Stimulated activated naive CD8-positive, alpha-beta T cell treated with anti-CD3 and anti-CD28 coated beads, Interleukin-15, amount 100 ng/mL, for 72 hours (primary cell): Measurements from ENCODE around the gene ANKRD29.

Source experiments
- ATAC-seq: fragments of 150-1000 bp; cut with Tn5 transposase; 2 replicates; pipeline ENCODE4 v1.10.0; 2021; ENCODE audit warnings: mild to moderate bottlenecking, moderate library complexity
- DNase-seq, 2 donors: peaks; one replicate each; pipeline ENCODE4 v3.0.0; 2021 to 2022
- H3K27ac Mint-ChIP-seq, 2 donors: one replicate each; pipeline ENCODE4 v1.8.0; 2022; ENCODE audit warnings: mild to moderate bottlenecking in 2 of 2, mixed read lengths in 2 of 2, moderate library complexity in 2 of 2
- H3K27me3 Mint-ChIP-seq: one replicate; pipeline ENCODE4 v1.8.0; 2022; ENCODE audit warnings: mixed read lengths
- H3K4me1 Mint-ChIP-seq: one replicate; pipeline ENCODE4 v1.8.0; 2022; ENCODE audit warnings: mild to moderate bottlenecking, mixed read lengths
- H3K4me3 Mint-ChIP-seq, 2 donors: one replicate each; pipeline ENCODE4 v1.8.0; 2022; ENCODE audit warnings: mild to moderate bottlenecking in 2 of 2, mixed read lengths in 2 of 2, moderate library complexity in 1 of 2
- H3K9me3 Mint-ChIP-seq, 2 donors: one replicate each; pipeline ENCODE4 v1.8.0; 2022; ENCODE audit warnings: mixed read lengths in 2 of 2

Gene ANKRD29

DNA sequence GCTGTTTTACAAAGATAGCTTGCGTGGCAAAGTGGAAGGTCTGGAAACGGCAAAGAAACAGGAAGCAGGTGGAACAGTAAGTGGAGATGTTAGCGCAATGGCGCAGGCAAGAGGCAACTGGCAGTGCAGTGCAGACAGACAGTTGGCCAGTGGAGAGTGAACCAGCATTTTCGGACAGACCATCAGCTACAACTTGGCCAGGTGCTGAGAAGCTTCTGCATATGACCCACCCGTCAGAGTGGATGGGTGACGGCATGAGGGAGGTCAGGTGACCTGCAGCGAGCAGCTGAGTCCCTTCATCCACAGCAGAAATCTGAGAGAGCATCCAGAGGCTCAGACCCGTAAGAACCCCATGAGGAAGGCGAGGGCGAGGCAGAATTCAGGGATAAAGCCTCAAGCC lies 110.2 kb downstream of the ANKRD29 start:
- Mint-ChIP-seq H3K9me3 (no peaks in the 10 kb centered on the region), H3K27me3 (no peaks in the 10 kb centered on the region), H3K4me3 (no peak overlapping the region), H3K27ac (peak overlapping the region in 1 of 2 donors; percentile 85), H3K4me1 (no peaks in the 10 kb centered on the region)
- DNase-seq (no peak), ATAC-seq (no peak)

DNA sequence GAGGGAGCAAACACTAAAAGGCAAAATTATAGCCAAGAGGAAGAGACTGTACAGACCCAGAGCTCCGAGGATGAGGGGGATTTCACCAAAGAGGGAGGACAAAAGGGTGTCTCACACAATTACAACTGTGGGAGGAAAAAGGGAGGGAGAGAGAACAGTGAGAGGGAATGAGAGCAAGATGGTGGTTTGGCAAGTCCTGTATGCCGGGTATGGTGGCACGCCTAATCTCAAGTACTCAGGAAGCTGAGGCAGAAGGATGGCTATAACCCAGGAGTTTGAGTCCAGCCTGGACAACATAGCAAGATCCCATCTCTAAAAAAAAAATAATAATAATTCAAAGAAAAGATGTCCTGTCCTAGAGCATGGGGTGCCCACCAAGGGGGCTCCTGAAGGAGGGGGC lies 110.7 kb downstream of the ANKRD29 start:
- no peaks in the 10 kb centered on the region for H3K27me3 Mint-ChIP-seq
- H3K4me1 Mint-ChIP-seq, result no peaks in the 10 kb centered on the region
- no peak overlapping the region for H3K4me3 Mint-ChIP-seq
- ATAC-seq (no peak), DNase-seq (no peak)
- H3K27ac Mint-ChIP-seq, result peak overlapping the region in 1 of 2 donors; percentile 85
- no peaks in the 10 kb centered on the region for H3K9me3 Mint-ChIP-seq

DNA sequence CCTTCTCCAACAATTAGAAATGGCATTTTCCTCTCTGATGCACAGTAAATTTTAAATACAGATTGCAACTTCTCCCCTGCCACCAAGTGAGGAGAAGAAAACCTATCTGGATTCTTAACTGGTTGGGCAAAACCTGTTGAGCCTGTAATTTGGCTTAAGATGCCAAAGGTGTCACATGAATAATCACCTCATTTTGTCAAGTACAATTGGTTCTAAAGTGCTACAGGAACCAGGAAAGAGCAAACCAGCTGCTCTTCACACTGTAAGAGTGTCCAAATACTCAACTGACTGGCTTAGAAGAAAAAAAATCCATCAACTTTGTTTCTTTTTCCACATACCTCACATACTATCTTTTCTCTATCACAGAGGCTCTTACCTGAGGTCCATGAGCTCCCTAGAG lies 111.8 kb downstream of the ANKRD29 start:
- DNase-seq, result no peak
- no peaks in the 10 kb centered on the region for H3K4me1 Mint-ChIP-seq
- peak overlapping the region in 1 of 2 donors; percentile 9 for H3K27ac Mint-ChIP-seq
- no peaks in the 10 kb centered on the region for H3K9me3 Mint-ChIP-seq
- ATAC-seq, result no peak
- no peak overlapping the region for H3K4me3 Mint-ChIP-seq
- H3K27me3 Mint-ChIP-seq, result no peaks in the 10 kb centered on the region
